Neural crest cell (in vitro differentiated cells): ENCODE measurements around the gene GCNT2. TPM values are rescaled to one million over a fixed set of nuclear protein-coding genes. Genes with fewer than 3 reads are reported as not detected.

Experiments used
- DNase-seq: peaks from one replicate; pipeline ENCODE4 v3.0.0; 2021; ENCODE audit warnings: low read depth, mixed read lengths, low spot score
- H3K27ac Mint-ChIP-seq: one replicate; pipeline ENCODE4 v1.8.0; 2021; ENCODE audit warnings: mild to moderate bottlenecking, mixed read lengths; ENCODE audit not compliant: unreplicated experiment
- H3K27me3 Mint-ChIP-seq: 2 replicates; pipeline ENCODE4 v1.8.0; 2021; ENCODE audit warnings: low read depth, mild to moderate bottlenecking, mixed read lengths
- H3K36me3 Mint-ChIP-seq: 2 replicates; pipeline ENCODE4 v1.8.0; 2021; ENCODE audit warnings: low read depth, mild to moderate bottlenecking, mixed read lengths
- H3K4me1 Mint-ChIP-seq: 2 replicates; pipeline ENCODE4 v1.8.0; 2021; ENCODE audit warnings: mixed read lengths
- H3K4me3 Mint-ChIP-seq: one replicate; pipeline ENCODE4 v1.8.0; 2021; ENCODE audit warnings: mild to moderate bottlenecking, mixed read lengths
- H3K9me3 Mint-ChIP-seq: 2 replicates; pipeline ENCODE4 v1.8.0; 2021; ENCODE audit warnings: mixed read lengths
- CTCF ChIP-seq: fragments of 200-600 bp; sonication (generic); conservative IDR thresholded peaks from 2 replicates; pipeline ENCODE4 v1.5.0; 2021; ENCODE audit warnings: antibody characterized with exemption, mild to moderate bottlenecking
- total RNA-seq: library from RNA; stranded (reverse); gene quantifications from 2 replicates; pipeline ENCODE4 v1.2.1, GENCODE V29; 2021

Gene GCNT2
- total RNA-seq, 1 donor from 2014 or later: 6.4 TPM

- H3K36me3 Mint-ChIP-seq: no peaks in the 10 kb centered on the region
- TF ChIP-seq CTCF: no peak
- no peak for DNase-seq
- no peaks in the 10 kb centered on the region for H3K9me3 Mint-ChIP-seq
- no peaks in the 10 kb centered on the region for H3K4me1 Mint-ChIP-seq
- no peak overlapping the region for H3K4me3 Mint-ChIP-seq
- no peaks in the 10 kb centered on the region for H3K27me3 Mint-ChIP-seq
- H3K27ac Mint-ChIP-seq: no peak overlapping the region
Measured at GRCh38 chr6:10633216-10633615, 112.1 kb downstream of the GCNT2 start.

- H3K27ac Mint-ChIP-seq: no peak overlapping the region
- H3K4me1 Mint-ChIP-seq: peaks cover 7% of the 10 kb centered on the region
Measured at GRCh38 chr6:10640412-10640811, 119.3 kb downstream of the GCNT2 start.

GRCh38 chr6:10641528-10641927 is 120.4 kb downstream of the GCNT2 start:
- H3K36me3 Mint-ChIP-seq: no peaks in the 10 kb centered on the region
- H3K9me3 Mint-ChIP-seq: no peaks in the 10 kb centered on the region
- H3K4me1 Mint-ChIP-seq: peaks cover 7% of the 10 kb centered on the region
- no peak for TF ChIP-seq CTCF
- peaks cover 8% of the 10 kb centered on the region for H3K27me3 Mint-ChIP-seq
- no peak overlapping the region for H3K4me3 Mint-ChIP-seq
- DNase-seq: no peak
- no peak overlapping the region for H3K27ac Mint-ChIP-seq

More at GRCh38 chr6:10640412-10640811, 119.3 kb downstream of the GCNT2 start:
- Mint-ChIP-seq H3K27me3 (peaks cover 8% of the 10 kb centered on the region), H3K9me3 (no peaks in the 10 kb centered on the region), H3K4me3 (no peak overlapping the region), H3K36me3 (no peaks in the 10 kb centered on the region)
- no peak for DNase-seq
- no peak for TF ChIP-seq CTCF

DNA sequence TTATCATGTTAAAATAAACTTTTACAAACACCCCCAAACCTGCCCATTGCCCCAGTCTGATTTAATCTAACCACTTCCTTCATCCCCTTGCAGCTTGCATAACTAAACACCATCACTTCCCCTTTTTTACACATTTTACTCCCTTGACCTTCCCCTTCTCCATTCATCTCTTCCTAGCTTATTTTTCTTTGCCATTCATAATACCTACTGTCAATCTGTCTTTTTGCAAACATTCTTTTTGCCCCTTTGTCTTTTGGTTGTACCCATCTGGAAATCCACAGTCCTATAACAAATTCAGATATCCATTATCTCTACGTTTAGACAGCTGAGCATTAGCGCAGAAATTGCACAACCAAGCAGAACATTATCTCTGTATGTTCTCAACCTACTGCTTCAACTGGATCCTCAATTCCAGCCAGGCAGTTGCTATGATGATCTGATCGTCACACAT is 122.1 kb downstream of the GCNT2 start:
- H3K4me3 Mint-ChIP-seq: no peak overlapping the region
- H3K9me3 Mint-ChIP-seq: no peaks in the 10 kb centered on the region
- peaks cover 8% of the 10 kb centered on the region for H3K27me3 Mint-ChIP-seq
- peaks cover 7% of the 10 kb centered on the region for H3K4me1 Mint-ChIP-seq
- no peak for TF ChIP-seq CTCF
- no peak for DNase-seq
- H3K36me3 Mint-ChIP-seq: no peaks in the 10 kb centered on the region
- H3K27ac Mint-ChIP-seq: no peak overlapping the region

DNA sequence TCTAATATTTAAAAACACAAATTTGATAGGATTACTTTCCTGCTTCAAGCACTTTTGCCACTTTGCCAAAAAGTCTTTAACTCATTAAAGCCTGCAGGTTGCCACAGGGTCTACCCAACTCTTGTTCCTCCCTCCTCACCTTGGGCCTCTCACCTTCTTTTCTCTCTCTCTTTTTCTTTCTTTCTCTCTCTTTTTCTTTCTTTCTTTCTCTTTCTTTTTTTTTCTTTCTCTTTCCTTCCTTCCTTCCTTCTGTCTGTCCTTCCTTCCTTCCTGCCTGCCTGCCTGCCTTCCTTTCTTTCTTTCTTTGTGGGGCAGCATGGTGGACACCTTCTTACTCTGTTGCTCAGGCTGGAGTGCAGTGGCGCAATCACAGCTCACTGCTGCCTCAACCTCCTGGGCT is 123.1 kb downstream of the GCNT2 start:
- no peak overlapping the region for H3K27ac Mint-ChIP-seq
- no peak for DNase-seq
- H3K27me3 Mint-ChIP-seq: peaks cover 8% of the 10 kb centered on the region
- no peaks in the 10 kb centered on the region for H3K36me3 Mint-ChIP-seq
- H3K9me3 Mint-ChIP-seq: no peaks in the 10 kb centered on the region
- no peak for TF ChIP-seq CTCF
- H3K4me3 Mint-ChIP-seq: no peak overlapping the region
- H3K4me1 Mint-ChIP-seq: peaks cover 7% of the 10 kb centered on the region
